Measurements from ENCODE around the gene CHCHD3. TPM values are rescaled to one million over a fixed set of nuclear protein-coding genes. Genes with fewer than 3 reads are reported as not detected.

CHCHD3 gene
- total RNA-seq, 5 donors from 2014 or later (not counting 1 experiment from before 2014, with no cell fraction given), result 25.6 to 33.7 (median 30.3) TPM

Other genes starting within 250 kb of the CHCHD3 start
- gene EXOC4, start 171.0 kb upstream of the CHCHD3 start, total RNA-seq, result 100 to 1,000 TPM in 2 of 5 donors, 10 to 100 TPM in 3; 58.2 to 108 (median 64.8) TPM

All from T-cell (primary cell).